ENCODE measurements around the gene ARHGAP40. TPM values are rescaled to one million over a fixed set of nuclear protein-coding genes. Genes with fewer than 3 reads are reported as not detected.
A peak's percentile ranks its signal among the peaks of the same experiment; 100 is the strongest.

Gene ARHGAP40
- polyA plus RNA-seq, 3 donors: 0.39 to 0.86 (median 0.79) TPM

DNA sequence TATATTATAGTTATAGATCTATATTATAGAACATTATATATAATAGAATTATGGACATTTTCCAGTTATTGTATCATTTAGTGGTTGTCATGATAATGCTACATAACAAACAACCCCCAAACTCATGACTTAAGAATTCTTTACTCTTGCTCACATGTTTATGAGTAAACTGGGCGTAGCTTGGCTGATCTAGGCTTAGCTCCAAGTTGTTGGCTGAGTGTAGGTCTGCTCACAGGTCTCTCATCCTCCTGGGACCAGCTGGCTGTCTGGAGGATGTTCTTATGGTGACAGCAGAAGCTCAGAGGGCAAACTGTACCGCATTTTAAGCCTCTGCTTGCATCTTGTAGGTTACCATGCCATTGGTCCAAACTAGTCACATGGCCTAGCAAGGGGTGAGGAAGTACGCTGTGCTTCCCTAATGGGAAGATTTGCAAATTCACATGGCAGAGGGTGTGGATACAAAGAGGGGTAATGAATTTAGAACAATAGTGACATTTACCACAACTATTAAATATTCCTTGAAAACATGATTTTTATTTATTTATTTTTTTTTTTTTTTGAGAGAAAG lies 34.2 kb downstream of the ARHGAP40 start:
- no peak for DNase-seq (ENCODE audit: extremely low read depth in 1 of 11, low read depth in 9 of 11, low spot score in 4 of 11)

DNA sequence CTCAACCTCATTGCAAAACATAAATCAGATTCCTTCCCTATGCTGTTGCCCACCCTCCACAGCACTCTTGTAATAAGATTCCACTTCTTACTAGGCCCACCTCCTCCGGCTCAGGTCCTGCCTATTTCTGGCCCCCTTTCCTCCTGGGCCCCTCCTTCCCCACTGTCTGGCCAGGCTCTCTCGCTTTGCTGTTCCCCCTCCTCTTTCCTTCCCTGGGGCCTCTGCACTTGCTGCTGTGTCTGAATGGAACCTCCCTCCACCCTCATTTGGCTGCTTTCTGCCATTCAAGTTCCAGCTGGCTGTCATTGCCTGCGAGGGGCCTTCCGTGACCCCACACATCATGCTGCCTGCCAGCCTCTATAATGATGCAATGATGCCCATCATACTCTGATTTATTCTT lies 38.9 kb downstream of the ARHGAP40 start:
- no peak for DNase-seq (ENCODE audit: extremely low read depth in 1 of 11, low read depth in 9 of 11, low spot score in 4 of 11)

DNA sequence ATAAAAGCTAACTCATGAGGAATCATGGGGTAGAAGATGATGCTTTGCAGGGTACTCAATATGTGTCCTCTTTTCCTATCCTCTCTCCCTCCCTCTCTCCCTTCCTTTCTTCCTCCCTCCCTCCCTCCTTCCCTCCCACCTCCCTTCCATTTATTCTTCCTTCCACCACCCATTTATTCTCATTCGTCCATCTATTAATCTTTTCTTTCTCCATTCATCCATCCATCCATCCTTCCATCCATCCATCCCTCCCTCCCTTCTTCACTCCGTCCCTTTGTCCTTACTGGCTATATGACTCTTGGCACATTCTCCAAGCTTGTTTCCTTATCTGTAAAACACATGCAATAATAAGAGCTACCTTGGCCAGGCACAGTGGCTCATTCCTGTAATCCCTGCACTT lies 40.9 kb downstream of the ARHGAP40 start:
- DNase-seq (ENCODE audit: extremely low read depth in 1 of 11, low read depth in 9 of 11, low spot score in 4 of 11): no peak

- DNase-seq (ENCODE audit: extremely low read depth in 1 of 11, low read depth in 9 of 11, low spot score in 4 of 11): no peak
These were observed 43.1 kb downstream of the ARHGAP40 start for GRCh38 chr20:38644588-38645260.

- DNase-seq (ENCODE audit: extremely low read depth in 1 of 11, low read depth in 9 of 11, low spot score in 4 of 11): no peak
These were observed 43.7 kb downstream of the ARHGAP40 start for GRCh38 chr20:38645351-38645750.

GRCh38 chr20:38645980-38646858 lies 44.6 kb downstream of the ARHGAP40 start:
- peak in 9 of 11 donors; percentile 41 to 71 (median 56) for DNase-seq (ENCODE audit: extremely low read depth in 1 of 11, low read depth in 9 of 11, low spot score in 4 of 11)

DNA sequence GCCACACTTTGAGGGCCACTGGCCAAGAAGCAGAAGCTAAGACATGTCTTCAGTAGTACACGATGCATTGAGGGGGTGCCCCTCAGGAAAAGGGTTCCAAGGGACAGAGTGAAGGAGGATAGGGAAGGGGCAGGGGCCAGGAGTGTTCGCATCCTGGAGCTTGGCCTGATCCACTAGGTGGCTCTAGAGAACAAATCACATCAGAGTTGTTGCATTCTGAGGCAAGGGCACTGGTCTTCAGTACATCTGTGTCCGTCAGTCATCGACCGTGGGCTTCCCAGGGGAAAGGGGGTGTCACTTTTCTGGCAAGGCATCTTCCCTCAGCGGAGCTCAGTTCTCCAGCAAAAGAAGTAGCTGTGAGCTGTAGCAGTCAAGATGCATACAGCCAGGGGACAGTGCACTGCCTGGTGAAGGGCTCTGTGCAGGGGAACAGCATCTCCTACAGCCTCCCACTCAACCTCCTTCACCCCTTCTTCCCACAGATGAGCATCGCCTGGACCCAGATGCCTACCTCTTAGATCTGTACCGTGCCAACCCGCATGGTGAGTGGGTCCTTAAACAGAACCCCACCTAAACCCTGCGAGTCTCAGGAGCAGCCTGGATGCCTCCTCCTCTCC lies 47.8 kb downstream of the ARHGAP40 start:
- no peak for DNase-seq (ENCODE audit: extremely low read depth in 1 of 11, low read depth in 9 of 11, low spot score in 4 of 11)

DNA sequence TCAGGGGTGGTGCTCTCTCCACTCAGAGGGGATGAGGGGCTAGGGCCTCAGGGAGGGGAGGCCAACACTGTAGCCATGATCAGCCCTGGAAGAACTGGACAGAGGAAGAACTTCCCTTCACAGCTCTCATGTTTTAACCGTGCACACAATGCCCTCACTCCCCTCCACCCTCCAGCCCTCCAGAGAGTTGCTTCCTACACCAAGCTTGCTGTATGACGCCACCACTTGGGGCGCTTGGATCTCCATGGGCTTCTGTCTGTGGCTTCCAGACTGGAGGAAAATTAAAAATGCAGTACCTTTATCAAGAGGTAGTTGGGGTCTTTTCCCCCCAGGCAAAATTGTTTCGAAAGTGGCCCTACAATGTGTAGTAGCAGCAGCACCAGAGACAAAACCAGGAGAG lies 48.4 kb downstream of the ARHGAP40 start:
- no peak for DNase-seq (ENCODE audit: extremely low read depth in 1 of 11, low read depth in 9 of 11, low spot score in 4 of 11)

GRCh38 chr20:38651154-38651553 lies 49.5 kb downstream of the ARHGAP40 start:
- DNase-seq (ENCODE audit: extremely low read depth in 1 of 11, low read depth in 9 of 11, low spot score in 4 of 11): no peak

- no peak for DNase-seq (ENCODE audit: extremely low read depth in 1 of 11, low read depth in 9 of 11, low spot score in 4 of 11)
These were observed 50.0 kb downstream of the ARHGAP40 start for GRCh38 chr20:38651562-38651961.

DNA sequence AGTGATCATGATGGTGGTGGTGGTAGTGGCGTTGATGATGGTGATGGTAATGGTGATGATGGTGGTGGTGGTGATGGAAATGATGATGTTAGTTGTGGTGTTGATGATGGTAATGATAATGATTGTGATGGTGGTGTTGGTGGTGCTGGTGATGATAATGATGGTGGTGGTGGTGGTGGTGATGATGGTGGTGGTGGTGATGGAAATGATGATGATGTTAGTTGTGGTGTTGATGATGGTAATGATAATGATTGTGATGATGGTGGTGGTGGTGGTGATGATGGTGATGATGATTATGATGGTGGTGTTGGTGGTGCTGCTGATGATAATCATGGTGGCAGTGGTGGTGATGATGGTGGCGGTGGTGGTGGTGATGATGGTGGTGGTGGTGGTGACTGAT lies 51.4 kb downstream of the ARHGAP40 start:
- DNase-seq (ENCODE audit: extremely low read depth in 1 of 11, low read depth in 9 of 11, low spot score in 4 of 11): no peak

DNA sequence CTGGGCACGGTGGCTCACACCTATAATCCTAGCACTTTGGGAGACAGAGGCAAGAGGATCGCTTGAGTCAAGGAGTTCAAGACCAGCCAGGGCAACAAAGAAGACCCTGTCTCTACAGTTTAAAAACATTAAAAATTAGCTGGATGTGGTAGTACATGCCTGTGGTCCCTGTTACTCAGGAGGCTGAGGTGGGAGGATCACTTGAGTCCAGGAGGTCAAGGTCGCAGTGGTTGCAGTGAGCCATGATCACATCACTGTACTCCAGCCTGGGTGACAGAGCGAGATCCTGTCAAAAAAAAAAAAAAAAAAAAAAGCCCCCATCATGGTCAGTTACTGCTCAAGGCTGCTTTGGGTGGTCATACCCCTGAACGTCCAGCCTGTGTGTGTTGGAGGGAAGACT lies 55.8 kb downstream of the ARHGAP40 start:
- DNase-seq (ENCODE audit: extremely low read depth in 1 of 11, low read depth in 9 of 11, low spot score in 4 of 11): no peak

DNA sequence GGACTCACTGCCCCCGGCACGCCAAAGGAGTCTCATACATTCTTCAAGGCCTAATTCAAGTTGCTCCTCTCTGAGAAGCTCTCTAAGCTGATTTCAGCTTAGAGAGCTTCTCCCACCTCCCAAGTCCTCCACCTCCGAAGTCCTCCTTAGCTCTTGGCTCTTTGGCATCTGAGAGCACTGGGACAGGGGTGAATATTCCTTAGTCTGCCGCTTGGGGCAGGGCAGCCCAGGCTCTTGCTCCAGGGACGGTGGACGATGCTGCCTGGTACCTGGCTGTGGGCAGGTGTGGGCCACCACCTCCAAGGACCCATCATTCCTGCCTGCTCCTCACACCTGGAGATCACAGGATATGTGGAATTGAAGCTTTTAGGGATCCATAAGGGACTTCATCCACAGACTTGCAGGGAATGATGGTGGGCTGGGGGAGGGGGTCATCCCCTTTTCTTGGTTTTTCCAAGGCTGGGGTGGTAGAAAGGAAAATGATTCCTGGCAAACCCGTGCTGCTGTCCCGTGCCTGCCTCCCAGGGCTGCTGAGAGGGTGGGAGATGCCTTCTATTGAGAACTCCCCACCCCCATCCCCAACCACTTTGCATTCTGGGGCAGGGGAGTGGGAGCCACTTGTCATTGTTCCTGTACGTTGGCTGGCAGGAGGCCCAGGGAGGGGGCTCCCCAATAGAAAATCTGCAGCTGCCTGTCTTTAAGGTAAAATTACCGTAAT lies 57.4 kb downstream of the ARHGAP40 start:
- DNase-seq (ENCODE audit: extremely low read depth in 1 of 11, low read depth in 9 of 11, low spot score in 4 of 11): no peak

DNA sequence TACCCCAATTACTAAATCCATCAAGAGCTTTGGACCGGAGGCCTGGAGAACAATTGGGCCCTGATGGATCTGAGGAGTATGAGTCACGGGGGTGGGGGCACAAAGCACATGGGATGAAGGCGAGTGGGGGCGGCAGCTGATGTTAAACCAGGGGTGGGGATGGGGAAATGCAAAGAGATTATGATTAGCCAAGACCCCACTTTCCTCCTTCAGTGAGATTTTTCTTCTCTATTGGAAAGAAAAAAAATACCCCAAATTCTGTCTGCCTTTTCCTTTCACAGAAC lies 57.9 kb downstream of the ARHGAP40 start:
- no peak for DNase-seq (ENCODE audit: extremely low read depth in 1 of 11, low read depth in 9 of 11, low spot score in 4 of 11)

- DNase-seq (ENCODE audit: extremely low read depth in 1 of 11, low read depth in 9 of 11, low spot score in 4 of 11): no peak
These were observed 58.8 kb downstream of the ARHGAP40 start for GRCh38 chr20:38660429-38660828.

- DNase-seq (ENCODE audit: extremely low read depth in 1 of 11, low read depth in 9 of 11, low spot score in 4 of 11): no peak
These were observed 62.1 kb downstream of the ARHGAP40 start for GRCh38 chr20:38663660-38664059.

- no peak for DNase-seq (ENCODE audit: extremely low read depth in 1 of 11, low read depth in 9 of 11, low spot score in 4 of 11)
These were observed 62.7 kb downstream of the ARHGAP40 start for GRCh38 chr20:38664284-38664683.

GRCh38 chr20:38665094-38665493 lies 63.5 kb downstream of the ARHGAP40 start:
- no peak for DNase-seq (ENCODE audit: extremely low read depth in 1 of 11, low read depth in 9 of 11, low spot score in 4 of 11)

- DNase-seq (ENCODE audit: extremely low read depth in 1 of 11, low read depth in 9 of 11, low spot score in 4 of 11): no peak
These were observed 64.1 kb downstream of the ARHGAP40 start for GRCh38 chr20:38665506-38666285.
